OCI-LY7 (cell line): ENCODE results near the gene POU6F2.

Experiments used
- EZH2phosphoT487 ChIP-seq: fragments of 200-600 bp; sonication (generic); IDR thresholded peaks from 2 replicates; pipeline ENCODE4 v1.6.1; 2018; ENCODE audit warnings: low read depth, borderline replicate concordance, mild to moderate bottlenecking, mixed run types, antibody characterized with exemption, low read length, moderate library complexity, mixed read lengths
- TF ChIP-seq, protein P1 (sequence below): fragments of 200-600 bp; sonication (generic); conservative IDR thresholded peaks from 2 replicates; pipeline ENCODE4 v1.5.1; 2014; ENCODE audit warnings: mild to moderate bottlenecking, antibody characterized with exemption, low read length, moderate library complexity, mixed read lengths

DNA sequence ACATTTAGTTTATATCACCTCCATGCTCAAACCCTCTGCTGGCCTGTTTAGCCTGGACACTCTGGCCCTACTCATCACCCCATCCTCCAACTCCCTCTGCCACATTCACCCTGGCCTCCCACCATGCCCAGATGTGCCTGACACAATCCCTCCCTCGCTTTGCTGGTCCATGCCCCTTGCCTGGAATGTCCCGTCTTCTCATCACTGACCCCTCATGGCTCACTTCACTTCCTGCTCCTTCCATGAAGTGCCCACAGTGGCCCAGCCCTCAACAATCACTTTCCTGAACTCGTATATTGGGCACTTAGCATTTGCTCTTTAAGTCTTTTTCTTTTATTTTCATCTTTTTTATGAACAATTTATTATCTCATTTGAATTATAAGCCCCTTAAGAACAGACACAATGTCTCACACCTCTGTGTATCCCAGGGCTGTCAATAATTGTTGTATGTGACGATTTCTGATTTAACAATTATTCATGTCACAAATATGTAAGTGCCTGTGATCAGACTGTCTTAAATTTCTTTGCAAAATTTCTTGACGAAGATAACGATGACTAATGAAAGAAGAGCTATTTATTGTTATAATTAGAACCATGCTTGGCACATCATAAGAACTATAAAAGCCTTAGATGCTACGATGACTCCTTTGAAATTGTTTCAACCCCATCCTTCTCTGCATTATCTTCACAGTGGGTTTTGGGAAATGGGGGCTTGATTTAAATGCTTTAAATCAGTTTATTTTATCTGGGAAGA is 378.6 kb downstream of the POU6F2 start:
- TF ChIP-seq, protein P1, sequence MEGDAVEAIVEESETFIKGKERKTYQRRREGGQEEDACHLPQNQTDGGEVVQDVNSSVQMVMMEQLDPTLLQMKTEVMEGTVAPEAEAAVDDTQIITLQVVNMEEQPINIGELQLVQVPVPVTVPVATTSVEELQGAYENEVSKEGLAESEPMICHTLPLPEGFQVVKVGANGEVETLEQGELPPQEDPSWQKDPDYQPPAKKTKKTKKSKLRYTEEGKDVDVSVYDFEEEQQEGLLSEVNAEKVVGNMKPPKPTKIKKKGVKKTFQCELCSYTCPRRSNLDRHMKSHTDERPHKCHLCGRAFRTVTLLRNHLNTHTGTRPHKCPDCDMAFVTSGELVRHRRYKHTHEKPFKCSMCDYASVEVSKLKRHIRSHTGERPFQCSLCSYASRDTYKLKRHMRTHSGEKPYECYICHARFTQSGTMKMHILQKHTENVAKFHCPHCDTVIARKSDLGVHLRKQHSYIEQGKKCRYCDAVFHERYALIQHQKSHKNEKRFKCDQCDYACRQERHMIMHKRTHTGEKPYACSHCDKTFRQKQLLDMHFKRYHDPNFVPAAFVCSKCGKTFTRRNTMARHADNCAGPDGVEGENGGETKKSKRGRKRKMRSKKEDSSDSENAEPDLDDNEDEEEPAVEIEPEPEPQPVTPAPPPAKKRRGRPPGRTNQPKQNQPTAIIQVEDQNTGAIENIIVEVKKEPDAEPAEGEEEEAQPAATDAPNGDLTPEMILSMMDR: no peak
- TF ChIP-seq EZH2phosphoT487: no peak
